ENCODE measurements around the gene FAM193B.

DNA sequence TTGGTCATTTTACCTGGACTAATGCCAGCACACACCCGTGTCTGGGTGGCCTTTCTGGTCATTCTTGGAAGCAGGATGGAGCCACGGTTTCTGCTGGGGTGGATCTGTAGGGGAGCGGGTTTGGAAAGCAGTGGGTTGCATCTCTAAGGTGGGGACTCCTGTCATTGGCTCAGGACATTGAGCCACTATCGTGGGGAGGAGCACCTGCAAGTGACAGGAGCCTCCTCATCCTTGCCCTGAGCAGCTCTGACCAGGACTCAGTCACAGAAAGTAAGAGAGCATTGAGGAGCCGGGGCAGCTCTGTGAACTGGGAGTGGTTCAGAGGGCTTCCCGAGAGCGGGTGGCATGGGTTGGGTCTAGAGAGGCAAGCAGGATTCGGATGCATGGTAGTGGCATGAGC lies 49.3 kb upstream of the FAM193B start:
- TF ChIP-seq, protein P1, sequence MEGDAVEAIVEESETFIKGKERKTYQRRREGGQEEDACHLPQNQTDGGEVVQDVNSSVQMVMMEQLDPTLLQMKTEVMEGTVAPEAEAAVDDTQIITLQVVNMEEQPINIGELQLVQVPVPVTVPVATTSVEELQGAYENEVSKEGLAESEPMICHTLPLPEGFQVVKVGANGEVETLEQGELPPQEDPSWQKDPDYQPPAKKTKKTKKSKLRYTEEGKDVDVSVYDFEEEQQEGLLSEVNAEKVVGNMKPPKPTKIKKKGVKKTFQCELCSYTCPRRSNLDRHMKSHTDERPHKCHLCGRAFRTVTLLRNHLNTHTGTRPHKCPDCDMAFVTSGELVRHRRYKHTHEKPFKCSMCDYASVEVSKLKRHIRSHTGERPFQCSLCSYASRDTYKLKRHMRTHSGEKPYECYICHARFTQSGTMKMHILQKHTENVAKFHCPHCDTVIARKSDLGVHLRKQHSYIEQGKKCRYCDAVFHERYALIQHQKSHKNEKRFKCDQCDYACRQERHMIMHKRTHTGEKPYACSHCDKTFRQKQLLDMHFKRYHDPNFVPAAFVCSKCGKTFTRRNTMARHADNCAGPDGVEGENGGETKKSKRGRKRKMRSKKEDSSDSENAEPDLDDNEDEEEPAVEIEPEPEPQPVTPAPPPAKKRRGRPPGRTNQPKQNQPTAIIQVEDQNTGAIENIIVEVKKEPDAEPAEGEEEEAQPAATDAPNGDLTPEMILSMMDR (IDR thresholded peaks at IDR 0.05; ENCODE audit: insufficient read depth, low read length): no peak
- no peak for TF ChIP-seq GABPA (IDR thresholded peaks at IDR 0.05; ENCODE audit: low read depth)

Data from HL-60 (cell line).